GM23248 (cell line): Measurements from ENCODE around the gene RUFY3. TPM values are rescaled to one million over a fixed set of nuclear protein-coding genes. Genes with fewer than 3 reads are reported as not detected.

Experiments used
- DNase-seq: peaks from one replicate; pipeline ENCODE4 v3.0.0-alpha.2; 2015
- H2AFZ ChIP-seq: fragments of 200-600 bp; sonication (generic); 2 replicates; pipeline ENCODE4 v1.6.1; 2016; ENCODE audit warnings: antibody characterized with exemption
- H3F3A ChIP-seq: fragments of 200-600 bp; sonication (generic); 2 replicates; pipeline ENCODE4 v1.6.1; 2016; ENCODE audit warnings: mild to moderate bottlenecking, antibody characterized with exemption, mixed run types; ENCODE audit not compliant: insufficient read depth
- H3K27ac ChIP-seq: fragments of 200-600 bp; sonication (generic); 2 replicates; pipeline ENCODE4 v1.5.1; 2016; ENCODE audit warnings: mild to moderate bottlenecking
- H3K27me3 ChIP-seq: fragments of 200-600 bp; sonication (generic); replicated peaks from 2 replicates; pipeline ENCODE4 v1.6.1; 2016; ENCODE audit warnings: mild to moderate bottlenecking; ENCODE audit not compliant: insufficient read depth
- H3K36me3 ChIP-seq: fragments of 200-600 bp; sonication (generic); 2 replicates; pipeline ENCODE4 v1.6.1; 2016; ENCODE audit warnings: low read depth, mild to moderate bottlenecking
- H3K4me1 ChIP-seq: fragments of 200-600 bp; sonication (generic); 2 replicates; pipeline ENCODE4 v1.6.1; 2016; ENCODE audit warnings: mild to moderate bottlenecking; ENCODE audit not compliant: insufficient read depth
- H3K4me2 ChIP-seq: fragments of 200-600 bp; sonication (generic); one replicate; pipeline ENCODE4 v1.6.1; 2016; ENCODE audit warnings: mild to moderate bottlenecking; ENCODE audit not compliant: unreplicated experiment
- H3K4me3 ChIP-seq: fragments of 200-600 bp; sonication (generic); 2 replicates; pipeline ENCODE4 v1.5.1; 2016; ENCODE audit warnings: mild to moderate bottlenecking
- H3K79me2 ChIP-seq: fragments of 200-600 bp; sonication (generic); 2 replicates; pipeline ENCODE4 v1.6.1; 2016; ENCODE audit warnings: mild to moderate bottlenecking; ENCODE audit not compliant: insufficient read depth
- H3K9ac ChIP-seq: fragments of 200-600 bp; sonication (generic); 2 replicates; pipeline ENCODE4 v1.6.1; 2016; ENCODE audit warnings: mild to moderate bottlenecking
- H3K9me2 ChIP-seq: fragments of 200-600 bp; sonication (generic); 2 replicates; pipeline ENCODE4 v1.6.1; 2016; ENCODE audit warnings: mixed run types, mild to moderate bottlenecking, moderate library complexity; ENCODE audit not compliant: insufficient read depth
- H3K9me3 ChIP-seq: fragments of 200-600 bp; sonication (generic); one replicate; pipeline ENCODE4 v1.6.1; 2017; ENCODE audit warnings: low read depth
- H4K20me1 ChIP-seq: fragments of 200-600 bp; sonication (generic); 2 replicates; pipeline ENCODE4 v1.6.0; 2016; ENCODE audit not compliant: insufficient read depth
- EZH2 ChIP-seq: fragments of 200-600 bp; sonication (generic); IDR thresholded peaks from 2 replicates; pipeline ENCODE4 v1.6.1; 2018; ENCODE audit warnings: antibody characterized with exemption, mild to moderate bottlenecking; ENCODE audit not compliant: insufficient read depth, poor library complexity, severe bottlenecking
- EZH2phosphoT487 ChIP-seq: fragments of 200-600 bp; sonication (generic); IDR thresholded peaks from 2 replicates; pipeline ENCODE4 v1.6.1; 2018; ENCODE audit warnings: antibody characterized with exemption, moderate library complexity, mild to moderate bottlenecking, low read depth; ENCODE audit not compliant: insufficient read depth
- WGBS, 2 experiments: methylation state at CpG; one replicate each; pipeline ENCODE4 v1.1.6; 2015 to 2017; ENCODE audit warnings: low lambda C conversion rate in 2 of 2, low coverage in 1 of 2; ENCODE audit errors: missing lambda C conversion rate in 2 of 2; 5-methylcytosine and 5-hydroxymethylcytosine counted together
- in situ Hi-C: fragments of 300-500 bp; cut with MboI; formaldehyde crosslinking; loops from 2 replicates; pipeline ENCODE4 v1.15.0; 2020
- polyA plus RNA-seq: library from polyadenylated mRNA; unstranded; fragments of >200 nt; fragmentation: Nextera tagmentation; extraction: Ambion mirVana; gene quantifications from 2 replicates; pipeline ENCODE4 v1.2.1, GENCODE V29; 2016
- total RNA-seq: library from RNA; depleted of rRNA; stranded (reverse); fragments of >200 nt; shearing (Covaris generic); gene quantifications from 2 replicates; pipeline ENCODE4 v1.2.3, GENCODE V29; 2014

The RUFY3 gene
- total and polyA plus RNA-seq, 2 experiments from 2014 or later = 13.5 to 24.0 TPM

DNA sequence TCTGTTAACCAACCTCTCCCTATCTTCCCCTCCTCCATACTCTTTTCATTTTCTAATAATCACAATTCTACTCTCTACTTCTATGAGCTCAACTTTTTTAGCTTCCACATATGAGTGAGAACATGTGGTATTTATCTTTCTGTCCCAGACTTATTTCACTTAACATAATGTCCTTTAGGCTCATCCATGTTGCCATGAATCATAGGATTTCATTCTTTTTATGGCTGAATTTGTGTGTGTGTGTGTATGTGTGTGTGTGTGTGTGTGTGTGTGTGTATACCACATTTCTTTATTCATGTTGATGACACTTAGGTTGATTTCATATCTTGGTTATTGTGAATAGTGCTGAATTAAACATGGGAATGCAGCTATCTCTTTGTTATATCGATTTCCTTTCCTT lies 37.4 kb downstream of the RUFY3 start:
- DNase-seq = no peak
- Histone ChIP-seq H3K9me3 (no peaks in the 10 kb centered on the region), H3K27ac (no peak overlapping the region), H3K4me3 (no peak overlapping the region), H3K9ac (no peak overlapping the region), H3K79me2 (peaks cover 91% of the 10 kb centered on the region), H3K27me3 (no peaks in the 10 kb centered on the region), H3K36me3 (peaks cover 13% of the 10 kb centered on the region; the same call in 1 of the 2 replicates), H4K20me1 (no peaks in the 10 kb centered on the region), H2AFZ (no peak overlapping the region), H3K9me2 (no peaks in the 10 kb centered on the region), H3K4me2 (no peak overlapping the region), H3K4me1 (no peaks in the 10 kb centered on the region), H3F3A (no peaks in the 10 kb centered on the region)
- 100% methylated on average over 1 of the region's 1 CpG for WGBS, 2 experiments
- in situ Hi-C loops = no loop called here
- no peak for TF ChIP-seq EZH2phosphoT487
- TF ChIP-seq EZH2 = no peak

DNA sequence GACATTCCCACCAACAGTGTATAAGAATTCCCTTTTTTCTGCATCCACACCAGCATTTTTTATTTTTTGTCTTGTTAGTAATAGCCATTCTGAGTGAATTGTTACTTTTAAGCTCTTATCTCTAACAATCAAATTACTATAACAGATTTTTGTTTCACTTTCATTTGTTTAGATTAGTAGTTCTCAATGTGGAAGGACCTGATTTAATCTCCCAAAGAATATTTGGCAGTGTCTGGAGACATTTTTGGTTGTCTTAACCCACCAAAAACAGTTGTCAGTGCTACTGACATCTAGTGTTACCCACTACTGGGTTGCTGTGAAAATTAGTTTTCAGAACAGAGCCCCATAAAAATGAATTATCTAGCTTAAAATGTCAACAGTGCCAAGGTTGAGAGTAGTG lies 37.9 kb downstream of the RUFY3 start:
- Histone ChIP-seq H3K4me2 (no peak overlapping the region), H3K27ac (no peak overlapping the region), H3K4me1 (no peaks in the 10 kb centered on the region), H3K9me2 (no peaks in the 10 kb centered on the region), H2AFZ (no peak overlapping the region), H3K79me2 (peaks cover 88% of the 10 kb centered on the region), H3K27me3 (no peaks in the 10 kb centered on the region), H3K36me3 (peaks cover 18% of the 10 kb centered on the region; the same call in 1 of the 2 replicates), H3K9me3 (no peaks in the 10 kb centered on the region), H3K4me3 (no peak overlapping the region), H3F3A (no peaks in the 10 kb centered on the region), H4K20me1 (no peaks in the 10 kb centered on the region), H3K9ac (no peak overlapping the region)
- no peak for DNase-seq
- in situ Hi-C loops = no loop called here
- TF ChIP-seq EZH2phosphoT487 (no peak), EZH2 (no peak)

DNA sequence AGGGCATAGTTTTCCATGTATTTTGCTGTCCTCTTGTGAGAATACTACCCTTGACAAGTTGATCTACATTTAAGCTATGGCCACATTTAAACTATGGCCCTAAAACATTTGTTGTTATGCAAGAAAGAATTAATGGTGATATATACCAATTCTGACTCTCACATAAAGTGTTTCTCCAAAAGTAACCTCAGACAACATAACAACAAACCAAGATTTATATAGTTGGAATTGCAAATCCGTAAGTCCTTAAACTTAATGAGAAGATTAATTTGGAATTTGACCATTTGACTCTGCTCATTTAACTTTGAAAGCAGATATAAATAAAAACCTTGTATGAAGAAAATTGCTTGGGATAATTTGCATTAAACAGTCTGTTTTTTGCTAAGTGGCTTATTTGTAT lies 38.9 kb downstream of the RUFY3 start:
- no peaks in the 10 kb centered on the region for H4K20me1 ChIP-seq
- peaks cover 20% of the 10 kb centered on the region; the same call in 1 of the 2 replicates for H3K36me3 ChIP-seq
- no peaks in the 10 kb centered on the region for H3K4me1 ChIP-seq
- in situ Hi-C loops = no loop called here
- no peaks in the 10 kb centered on the region for H3F3A ChIP-seq
- H3K4me3 ChIP-seq = no peak overlapping the region
- no peak overlapping the region for H3K4me2 ChIP-seq
- WGBS, 2 experiments = 100% methylated on average over 1 of the region's 1 CpG
- H3K9ac ChIP-seq = no peak overlapping the region
- no peak for DNase-seq
- H3K9me2 ChIP-seq = no peaks in the 10 kb centered on the region
- H3K79me2 ChIP-seq = peaks cover 78% of the 10 kb centered on the region
- H2AFZ ChIP-seq = no peak overlapping the region
- H3K27ac ChIP-seq = no peak overlapping the region
- no peaks in the 10 kb centered on the region for H3K27me3 ChIP-seq
- H3K9me3 ChIP-seq = no peaks in the 10 kb centered on the region
- TF ChIP-seq EZH2phosphoT487 (no peak), EZH2 (no peak)

DNA sequence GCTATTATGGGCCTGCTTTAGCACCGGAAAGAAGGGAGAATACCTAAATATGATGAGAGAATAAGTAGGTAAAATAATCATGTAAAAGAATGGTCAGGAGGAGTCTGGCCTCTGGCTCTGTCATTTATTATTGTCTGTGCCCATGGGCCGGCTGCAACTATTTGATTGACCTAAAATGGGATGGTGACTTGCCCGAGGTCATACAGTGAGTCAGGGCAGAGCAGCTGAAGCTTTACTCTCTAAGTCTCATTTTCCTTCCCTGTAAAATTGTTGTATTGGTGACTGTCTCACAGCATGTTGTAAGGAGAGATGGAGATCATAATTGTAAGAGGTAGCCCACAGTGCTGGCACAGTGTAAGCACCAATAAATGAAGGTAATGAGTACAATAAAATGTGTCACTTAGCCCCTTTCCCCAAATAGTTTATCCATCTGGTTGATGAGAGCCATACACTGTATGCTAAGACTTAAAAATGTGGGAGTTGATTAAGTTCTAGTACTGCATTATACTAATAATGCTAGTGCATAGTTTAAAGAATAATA lies 39.6 kb downstream of the RUFY3 start:
- 91 to 95% methylated on average over 3 of the region's 3 CpGs for WGBS, 2 experiments
- H3K9ac ChIP-seq = no peak overlapping the region
- DNase-seq = peak; percentile 33
- no peak overlapping the region for H3K4me2 ChIP-seq
- no peaks in the 10 kb centered on the region for H3K4me1 ChIP-seq
- H3K4me3 ChIP-seq = no peak overlapping the region
- in situ Hi-C loops = no loop called here
- H3F3A ChIP-seq = no peaks in the 10 kb centered on the region
- no peak overlapping the region for H2AFZ ChIP-seq
- no peak for TF ChIP-seq EZH2
- no peak for TF ChIP-seq EZH2phosphoT487
- peaks cover 71% of the 10 kb centered on the region for H3K79me2 ChIP-seq
- no peaks in the 10 kb centered on the region for H4K20me1 ChIP-seq
- no peaks in the 10 kb centered on the region for H3K9me2 ChIP-seq
- H3K27ac ChIP-seq = no peak overlapping the region
- H3K9me3 ChIP-seq = no peaks in the 10 kb centered on the region
- H3K27me3 ChIP-seq = no peaks in the 10 kb centered on the region
- peaks cover 22% of the 10 kb centered on the region; the same call in 1 of the 2 replicates for H3K36me3 ChIP-seq

- no peaks in the 10 kb centered on the region for H3K27me3 ChIP-seq
- 97 to 98% methylated on average over 1 of the region's 1 CpG for WGBS, 2 experiments
- H3K36me3 ChIP-seq = peaks cover 38% of the 10 kb centered on the region; the same call in 1 of the 2 replicates
- H3F3A ChIP-seq = 0 out of 2 replicates have a peak, but pooled peaks cover 10% of the 10 kb centered on the region
- H3K9me3 ChIP-seq = no peaks in the 10 kb centered on the region
- H3K9me2 ChIP-seq = no peaks in the 10 kb centered on the region
- H3K4me1 ChIP-seq = peaks cover 12% of the 10 kb centered on the region
- DNase-seq = no peak
- no peak overlapping the region for H2AFZ ChIP-seq
- in situ Hi-C loops = no loop called here
- H4K20me1 ChIP-seq = no peaks in the 10 kb centered on the region
- no peak overlapping the region for H3K27ac ChIP-seq
- TF ChIP-seq EZH2phosphoT487 = no peak
- TF ChIP-seq EZH2 = no peak
- H3K4me3 ChIP-seq = no peak overlapping the region
- peaks cover 31% of the 10 kb centered on the region for H3K79me2 ChIP-seq
- H3K9ac ChIP-seq = no peak overlapping the region
- no peak overlapping the region for H3K4me2 ChIP-seq
These were observed 43.6 kb downstream of the RUFY3 start for GRCh38 chr4:70765368-70765767.
